ENCODE measurements around the gene CRYBG1.

The CRYBG1 gene

DNA sequence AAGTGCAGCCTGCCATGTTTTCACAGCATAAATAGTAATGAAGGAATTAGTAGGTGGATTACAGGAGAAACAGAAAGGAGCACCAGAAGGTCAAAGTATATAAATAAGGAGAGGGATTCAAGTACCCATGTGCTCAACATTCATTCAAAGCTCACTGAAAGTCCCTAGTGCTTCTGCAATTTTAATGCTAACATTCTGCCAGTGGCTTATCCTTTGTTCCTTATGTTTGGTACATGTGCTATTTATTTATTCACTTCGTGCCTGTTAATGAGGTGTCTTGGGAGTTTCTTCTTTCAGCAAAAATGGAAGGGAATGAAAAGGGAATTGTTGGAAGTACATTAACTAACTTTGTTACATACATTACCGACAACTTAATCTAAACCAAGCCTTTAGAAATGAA is 105.7 kb downstream of the CRYBG1 start:
- H3K27ac ChIP-seq (replicated peaks): no peak overlapping the region
- H3K27me3 ChIP-seq (ENCODE audit: insufficient read depth, poor library complexity, severe bottlenecking): no peaks in the 10 kb centered on the region
- no peak overlapping the region for H3K4me3 ChIP-seq (replicated peaks; ENCODE audit: insufficient read depth, low read length)
- no peak for DNase-seq (ENCODE audit: low read depth in 1 of 2, low spot score in 1 of 2)
- TF ChIP-seq, protein P1, sequence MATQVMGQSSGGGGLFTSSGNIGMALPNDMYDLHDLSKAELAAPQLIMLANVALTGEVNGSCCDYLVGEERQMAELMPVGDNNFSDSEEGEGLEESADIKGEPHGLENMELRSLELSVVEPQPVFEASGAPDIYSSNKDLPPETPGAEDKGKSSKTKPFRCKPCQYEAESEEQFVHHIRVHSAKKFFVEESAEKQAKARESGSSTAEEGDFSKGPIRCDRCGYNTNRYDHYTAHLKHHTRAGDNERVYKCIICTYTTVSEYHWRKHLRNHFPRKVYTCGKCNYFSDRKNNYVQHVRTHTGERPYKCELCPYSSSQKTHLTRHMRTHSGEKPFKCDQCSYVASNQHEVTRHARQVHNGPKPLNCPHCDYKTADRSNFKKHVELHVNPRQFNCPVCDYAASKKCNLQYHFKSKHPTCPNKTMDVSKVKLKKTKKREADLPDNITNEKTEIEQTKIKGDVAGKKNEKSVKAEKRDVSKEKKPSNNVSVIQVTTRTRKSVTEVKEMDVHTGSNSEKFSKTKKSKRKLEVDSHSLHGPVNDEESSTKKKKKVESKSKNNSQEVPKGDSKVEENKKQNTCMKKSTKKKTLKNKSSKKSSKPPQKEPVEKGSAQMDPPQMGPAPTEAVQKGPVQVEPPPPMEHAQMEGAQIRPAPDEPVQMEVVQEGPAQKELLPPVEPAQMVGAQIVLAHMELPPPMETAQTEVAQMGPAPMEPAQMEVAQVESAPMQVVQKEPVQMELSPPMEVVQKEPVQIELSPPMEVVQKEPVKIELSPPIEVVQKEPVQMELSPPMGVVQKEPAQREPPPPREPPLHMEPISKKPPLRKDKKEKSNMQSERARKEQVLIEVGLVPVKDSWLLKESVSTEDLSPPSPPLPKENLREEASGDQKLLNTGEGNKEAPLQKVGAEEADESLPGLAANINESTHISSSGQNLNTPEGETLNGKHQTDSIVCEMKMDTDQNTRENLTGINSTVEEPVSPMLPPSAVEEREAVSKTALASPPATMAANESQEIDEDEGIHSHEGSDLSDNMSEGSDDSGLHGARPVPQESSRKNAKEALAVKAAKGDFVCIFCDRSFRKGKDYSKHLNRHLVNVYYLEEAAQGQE (IDR thresholded peaks at IDR 0.05; ENCODE audit: insufficient replicate concordance, low read depth): no peak
- no peak for TF ChIP-seq GABPA (IDR thresholded peaks at IDR 0.05; ENCODE audit: low read depth)
- TF ChIP-seq, protein P2, sequence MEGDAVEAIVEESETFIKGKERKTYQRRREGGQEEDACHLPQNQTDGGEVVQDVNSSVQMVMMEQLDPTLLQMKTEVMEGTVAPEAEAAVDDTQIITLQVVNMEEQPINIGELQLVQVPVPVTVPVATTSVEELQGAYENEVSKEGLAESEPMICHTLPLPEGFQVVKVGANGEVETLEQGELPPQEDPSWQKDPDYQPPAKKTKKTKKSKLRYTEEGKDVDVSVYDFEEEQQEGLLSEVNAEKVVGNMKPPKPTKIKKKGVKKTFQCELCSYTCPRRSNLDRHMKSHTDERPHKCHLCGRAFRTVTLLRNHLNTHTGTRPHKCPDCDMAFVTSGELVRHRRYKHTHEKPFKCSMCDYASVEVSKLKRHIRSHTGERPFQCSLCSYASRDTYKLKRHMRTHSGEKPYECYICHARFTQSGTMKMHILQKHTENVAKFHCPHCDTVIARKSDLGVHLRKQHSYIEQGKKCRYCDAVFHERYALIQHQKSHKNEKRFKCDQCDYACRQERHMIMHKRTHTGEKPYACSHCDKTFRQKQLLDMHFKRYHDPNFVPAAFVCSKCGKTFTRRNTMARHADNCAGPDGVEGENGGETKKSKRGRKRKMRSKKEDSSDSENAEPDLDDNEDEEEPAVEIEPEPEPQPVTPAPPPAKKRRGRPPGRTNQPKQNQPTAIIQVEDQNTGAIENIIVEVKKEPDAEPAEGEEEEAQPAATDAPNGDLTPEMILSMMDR (IDR thresholded peaks at IDR 0.05; ENCODE audit: insufficient read depth, low read length): no peak
- no peak for TF ChIP-seq POLR2AphosphoS5 (IDR thresholded peaks at IDR 0.05; ENCODE audit: low read depth)
- no peak for TF ChIP-seq SPI1 (IDR thresholded peaks at IDR 0.05; ENCODE audit: borderline replicate concordance, low read depth)

DNA sequence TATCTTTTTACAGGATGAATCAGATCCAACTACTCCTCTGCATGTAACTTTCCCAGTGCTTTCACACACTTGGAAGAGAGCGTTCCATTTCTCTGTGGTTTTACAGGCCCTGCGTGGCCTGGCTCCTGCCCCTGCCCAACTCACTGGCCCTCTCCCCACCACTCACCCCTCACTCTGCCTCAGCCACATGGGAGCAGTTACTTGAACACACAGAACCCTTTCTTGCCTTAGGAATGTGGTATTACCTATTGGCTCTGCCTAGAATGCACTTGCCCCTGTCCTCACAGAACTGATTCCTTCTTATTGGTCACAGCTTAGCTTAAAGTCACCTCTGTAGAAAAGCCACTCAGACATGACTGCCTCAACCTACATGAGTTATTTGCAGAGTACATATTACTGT is 108.4 kb downstream of the CRYBG1 start:
- H3K27me3 ChIP-seq (ENCODE audit: insufficient read depth, poor library complexity, severe bottlenecking): no peaks in the 10 kb centered on the region
- no peak overlapping the region for H3K4me3 ChIP-seq (replicated peaks; ENCODE audit: insufficient read depth, low read length)
- TF ChIP-seq, protein P1 (IDR thresholded peaks at IDR 0.05; ENCODE audit: insufficient replicate concordance, low read depth): no peak
- TF ChIP-seq, protein P2 (IDR thresholded peaks at IDR 0.05; ENCODE audit: insufficient read depth, low read length): no peak
- TF ChIP-seq POLR2AphosphoS5 (IDR thresholded peaks at IDR 0.05; ENCODE audit: low read depth): no peak
- no peak for DNase-seq (ENCODE audit: low read depth in 1 of 2, low spot score in 1 of 2)
- H3K27ac ChIP-seq (replicated peaks): no peak overlapping the region

DNA sequence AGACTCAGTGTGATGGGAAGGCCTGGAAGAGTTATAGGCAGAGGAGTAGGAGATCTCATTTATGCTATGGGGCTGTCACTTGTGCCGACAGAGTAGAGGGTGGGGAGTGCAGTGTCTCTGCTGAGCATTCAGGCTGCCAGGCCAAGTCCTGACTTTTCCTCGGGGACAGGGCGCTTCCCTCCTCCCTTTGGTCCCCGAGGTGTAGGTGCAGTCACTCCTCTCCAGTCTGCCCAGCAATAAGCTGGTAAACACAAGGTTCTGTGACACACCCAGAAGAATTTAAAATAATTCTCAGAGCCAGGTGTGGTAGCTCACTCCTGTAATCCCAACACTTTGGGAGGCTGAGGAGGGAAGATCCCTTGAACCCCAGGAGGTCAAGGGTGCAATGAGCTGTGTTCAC is 109.4 kb downstream of the CRYBG1 start:
- DNase-seq (ENCODE audit: low read depth in 1 of 2, low spot score in 1 of 2): no peak
- no peak overlapping the region for H3K4me3 ChIP-seq (replicated peaks; ENCODE audit: insufficient read depth, low read length)

More for the DNA sequence above, 109.4 kb downstream of the CRYBG1 start:
- TF ChIP-seq SPI1 (IDR thresholded peaks at IDR 0.05; ENCODE audit: borderline replicate concordance, low read depth) (no peak), POLR2AphosphoS5 (IDR thresholded peaks at IDR 0.05; ENCODE audit: low read depth) (no peak), GABPA (IDR thresholded peaks at IDR 0.05; ENCODE audit: low read depth) (no peak)
- TF ChIP-seq, protein P2 (IDR thresholded peaks at IDR 0.05; ENCODE audit: insufficient read depth, low read length): no peak
- TF ChIP-seq, protein P1 (IDR thresholded peaks at IDR 0.05; ENCODE audit: insufficient replicate concordance, low read depth): no peak
- Histone ChIP-seq H3K27ac (replicated peaks) (no peak overlapping the region), H3K27me3 (ENCODE audit: insufficient read depth, poor library complexity, severe bottlenecking) (no peaks in the 10 kb centered on the region)
